PC-9 (cell line): ENCODE results near the gene DNAJC15. TPM values are rescaled to one million over a fixed set of nuclear protein-coding genes. Genes with fewer than 3 reads are reported as not detected.

Experiments
- Bru-seq: library from RNA; stranded (reverse); fragments of 400-500 nt; gene quantifications from one replicate; lab custom pipeline; 2021; lab: Mats Ljungman, UMichigan
- BruChase-seq, 2 experiments: library from RNA; stranded (reverse); fragments of 400-500 nt; gene quantifications; one replicate each; lab custom pipeline; 2021; lab: Mats Ljungman, UMichigan
- BruUV-seq: library from RNA; stranded (reverse); fragments of 400-500 nt; replicated peaks from 2 replicates; lab custom pipeline; 2021; lab: Mats Ljungman, UMichigan
- CTCF ChIA-PET: fragments of 300-600 bp; sonication (Branson Sonifier 250); formaldehyde crosslinking; loops from one replicate; lab custom pipeline; 2022; ENCODE audit warnings: antibody characterized with exemption; lab: Charles Lee
- POLR2A ChIA-PET: fragments of 300-600 bp; sonication (Branson Sonifier 250); formaldehyde crosslinking; loops from one replicate; lab custom pipeline; 2022; ENCODE audit warnings: antibody characterized with exemption; ENCODE audit not compliant: unreplicated experiment; lab: Charles Lee
- DNase-seq, 2 experiments: peaks; one replicate each; pipeline versions ENCODE4 v3.0.0 to v3.0.0-alpha.2; 2015 to 2022; ENCODE audit warnings: mixed read lengths in 1 of 2
- H2AFZ ChIP-seq: fragments of 200-600 bp; sonication (generic); 2 replicates; pipeline ENCODE4 v1.8.1; 2017; ENCODE audit warnings: antibody characterized with exemption
- H3F3A ChIP-seq: fragments of 200-600 bp; sonication (generic); 2 replicates; pipeline ENCODE4 v1.8.1; 2017; ENCODE audit warnings: antibody characterized with exemption, mild to moderate bottlenecking, low read depth; ENCODE audit not compliant: insufficient read depth
- H3K27ac ChIP-seq: fragments of 200-600 bp; sonication (generic); 2 replicates; pipeline ENCODE4 v1.6.1; 2016; ENCODE audit warnings: mixed run types
- H3K27me3 ChIP-seq: fragments of 200-600 bp; sonication (generic); 2 replicates; pipeline ENCODE4 v1.6.1; 2016; ENCODE audit warnings: low read depth, mixed run types; ENCODE audit not compliant: insufficient read depth
- H3K36me3 ChIP-seq: fragments of 200-600 bp; sonication (generic); 2 replicates; pipeline ENCODE4 v1.6.1; 2016; ENCODE audit warnings: low read depth, mixed run types
- H3K4me1 ChIP-seq: fragments of 200-600 bp; sonication (generic); replicated peaks from 2 replicates; pipeline ENCODE4 v1.6.1; 2016; ENCODE audit warnings: mixed run types; ENCODE audit not compliant: insufficient read depth
- H3K4me2 ChIP-seq: fragments of 200-600 bp; sonication (generic); 2 replicates; pipeline ENCODE4 v1.6.1; 2017; ENCODE audit warnings: mixed run types
- H3K4me3 ChIP-seq: fragments of 200-600 bp; sonication (generic); 2 replicates; pipeline ENCODE4 v1.6.1; 2016; ENCODE audit warnings: mixed run types
- H3K79me2 ChIP-seq: fragments of 200-600 bp; sonication (generic); 2 replicates; pipeline ENCODE4 v1.6.1; 2017; ENCODE audit warnings: low read depth, mixed run types
- H3K9me2 ChIP-seq: fragments of 200-600 bp; sonication (generic); 2 replicates; pipeline ENCODE4 v1.8.1; 2017; ENCODE audit warnings: mild to moderate bottlenecking; ENCODE audit not compliant: insufficient read depth
- H3K9me3 ChIP-seq: fragments of 200-600 bp; sonication (generic); 2 replicates; pipeline ENCODE4 v1.8.1; 2016; ENCODE audit warnings: low read depth; ENCODE audit not compliant: insufficient read depth
- H4K20me1 ChIP-seq: fragments of 200-600 bp; sonication (generic); 2 replicates; pipeline ENCODE4 v1.8.1; 2017; ENCODE audit not compliant: insufficient read depth
- CTCF ChIP-seq: fragments of 200-600 bp; sonication (generic); conservative IDR thresholded peaks from 2 replicates; pipeline ENCODE4 v1.6.1; 2017; ENCODE audit warnings: mixed run types, antibody characterized with exemption, mild to moderate bottlenecking, moderate library complexity
- EZH2 ChIP-seq: fragments of 200-600 bp; sonication (generic); IDR thresholded peaks from 2 replicates; pipeline ENCODE4 v1.8.0; 2017; ENCODE audit warnings: antibody characterized with exemption, low read depth
- intact Hi-C: fragments of 100-400 bp; cut with micrococcal nuclease; formaldehyde crosslinking; loops from one replicate; pipeline ENCODE4 v1.10.0; 2022; ENCODE audit not compliant: unreplicated experiment
- long read RNA-seq: library from polyadenylated mRNA; stranded (forward); transcript quantifications from one replicate; pipeline ENCODE4 v2.0.0, GENCODE V29; 2022
- total RNA-seq: library from RNA; stranded (reverse); gene quantifications from 2 replicates; pipeline ENCODE4 v1.2.3, GENCODE V29; 2021

Gene DNAJC15
- 12.7 and 14.8 TPM in 2 replicates for total RNA-seq
- percentile 78 among the genes with signal in this experiment for Bru-seq, nascent RNA
- percentile 60 among the genes with signal in this experiment for BruChase-seq, experiment 1, labeled RNA remaining after a 2-hour chase
- percentile 63 among the genes with signal in this experiment for BruChase-seq, experiment 2, labeled RNA remaining after a 6-hour chase
- long read RNA-seq, full-length matches to known transcripts: 74 of 82 reads
- long read RNA-seq, partial matches to known transcripts: 1 of 82 reads
- long read RNA-seq, other reads (novel, unspliced or antisense): 7 of 82 reads

- H3K9me2 ChIP-seq: no peaks in the 10 kb centered on the region
- H3K36me3 ChIP-seq: no peaks in the 10 kb centered on the region; the same call in 1 of the 2 replicates
- BruUV-seq: no TSS peak
- peak within 1 kb of the TSS; percentile 72 for H3K27ac ChIP-seq
- no peak for TF ChIP-seq EZH2
- H3F3A ChIP-seq: 0 out of 2 replicates have a peak, but pooled peaks cover 5% of the 10 kb centered on the region
- POLR2A ChIA-PET: no interaction called here
- CTCF ChIA-PET: interaction anchor here (0.6 kb wide), 1 partner anchor 117 kb away, joined by 8 read pairs; no protein-coding TSS in a partner anchor
- H4K20me1 ChIP-seq: no peaks in the 10 kb centered on the region
- peak within 1 kb of the TSS; percentile 87 for H3K4me2 ChIP-seq
- no peaks in the 10 kb centered on the region for H3K27me3 ChIP-seq
- peak within 1 kb of the TSS; percentile 92 for H3K4me3 ChIP-seq
- H2AFZ ChIP-seq: peak within 1 kb of the TSS; percentile 98
- no peaks in the 10 kb centered on the region for H3K9me3 ChIP-seq
- DNase-seq: peak; percentile 62
- intact Hi-C loops: no loop called here
- 0 out of 2 replicates have a peak, but pooled peaks cover 4% of the 10 kb centered on the region for H3K4me1 ChIP-seq
- H3K79me2 ChIP-seq: peaks cover 35% of the 10 kb centered on the region
Measured at GRCh38 chr13:43023289-43023963, at the start of gene DNAJC15. DNAJC15 (plus strand) TSS chr13:43023586; CDS start chr13:43023627, 41 bp downstream.

GRCh38 chr13:42976066-42976465, 47.3 kb upstream of the DNAJC15 start:
- DNase-seq: no peak
- Histone ChIP-seq H3K27me3 (no peaks in the 10 kb centered on the region), H3K4me1 (peaks cover 2% of the 10 kb centered on the region), H4K20me1 (no peaks in the 10 kb centered on the region), H3K36me3 (no peaks in the 10 kb centered on the region), H3K9me2 (no peaks in the 10 kb centered on the region), H3K4me3 (no peak overlapping the region), H3K9me3 (peaks cover 9% of the 10 kb centered on the region; the same call in 1 of the 2 replicates), H2AFZ (no peak overlapping the region), H3K4me2 (no peak overlapping the region), H3F3A (no peaks in the 10 kb centered on the region), H3K79me2 (no peaks in the 10 kb centered on the region), H3K27ac (no peak overlapping the region)
- BruUV-seq: no TSS peak
- ChIA-PET POLR2A (no interaction called here), CTCF (no interaction called here)
- TF ChIP-seq CTCF (no peak), EZH2 (no peak)
- intact Hi-C loops: no loop called here

GRCh38 chr13:42977219-42977659, 46.1 kb upstream of the DNAJC15 start:
- Histone ChIP-seq H3K36me3 (no peaks in the 10 kb centered on the region), H3K4me3 (no peak overlapping the region), H3K9me2 (no peaks in the 10 kb centered on the region), H4K20me1 (no peaks in the 10 kb centered on the region), H3K4me1 (peaks cover 14% of the 10 kb centered on the region), H2AFZ (no peak overlapping the region), H3F3A (0 out of 2 replicates have a peak, but pooled peaks cover 4% of the 10 kb centered on the region), H3K27ac (no peak overlapping the region), H3K4me2 (no peak overlapping the region), H3K27me3 (no peaks in the 10 kb centered on the region), H3K9me3 (peaks cover 9% of the 10 kb centered on the region; the same call in 1 of the 2 replicates), H3K79me2 (no peaks in the 10 kb centered on the region)
- no peak for DNase-seq
- no TSS peak for BruUV-seq
- no peak for TF ChIP-seq EZH2
- CTCF ChIA-PET: no interaction called here
- POLR2A ChIA-PET: no interaction called here
- intact Hi-C loops: no loop called here

GRCh38 chr13:42981317-42981716, 42.1 kb upstream of the DNAJC15 start:
- CTCF ChIA-PET: no interaction called here
- H3K79me2 ChIP-seq: no peaks in the 10 kb centered on the region
- no TSS peak for BruUV-seq
- no peaks in the 10 kb centered on the region for H3K36me3 ChIP-seq
- no peak overlapping the region; the same call in 1 of the 2 replicates for H2AFZ ChIP-seq
- intact Hi-C loops: no loop called here
- H3K4me1 ChIP-seq: peaks cover 34% of the 10 kb centered on the region
- peaks cover 9% of the 10 kb centered on the region; the same call in 1 of the 2 replicates for H3K9me3 ChIP-seq
- no peak overlapping the region for H3K4me3 ChIP-seq
- H3K27ac ChIP-seq: peak overlapping the region; percentile 49
- no peaks in the 10 kb centered on the region for H4K20me1 ChIP-seq
- H3F3A ChIP-seq: 0 out of 2 replicates have a peak, but pooled peaks cover 4% of the 10 kb centered on the region
- DNase-seq: no peak
- POLR2A ChIA-PET: no interaction called here
- no peaks in the 10 kb centered on the region for H3K27me3 ChIP-seq
- TF ChIP-seq CTCF: no peak
- TF ChIP-seq EZH2: no peak
- H3K9me2 ChIP-seq: no peaks in the 10 kb centered on the region
- H3K4me2 ChIP-seq: peak overlapping the region; percentile 47
